Testis (tissue), 2 donors: ENCODE data around the gene BRI3.

Experiments
- POLR2A ChIP-seq: fragments of 450-650 bp; IDR thresholded peaks from one replicate; pipeline ENCODE4 v1.6.1; 2017; ENCODE audit warnings: antibody characterized with exemption, mild to moderate bottlenecking, moderate library complexity
- TF ChIP-seq, protein P1 (sequence below), 3 experiments: fragments of 450-650 bp in 2 of 3; fragments of 200-600 bp in 1 of 3; sonication (generic) in 1 of 3; IDR thresholded peaks; one replicate each; pipeline ENCODE4 v1.5.1; 2016 to 2019; ENCODE audit warnings: antibody characterized with exemption in 3 of 3, mild to moderate bottlenecking in 2 of 3, moderate library complexity in 1 of 3

DNA sequence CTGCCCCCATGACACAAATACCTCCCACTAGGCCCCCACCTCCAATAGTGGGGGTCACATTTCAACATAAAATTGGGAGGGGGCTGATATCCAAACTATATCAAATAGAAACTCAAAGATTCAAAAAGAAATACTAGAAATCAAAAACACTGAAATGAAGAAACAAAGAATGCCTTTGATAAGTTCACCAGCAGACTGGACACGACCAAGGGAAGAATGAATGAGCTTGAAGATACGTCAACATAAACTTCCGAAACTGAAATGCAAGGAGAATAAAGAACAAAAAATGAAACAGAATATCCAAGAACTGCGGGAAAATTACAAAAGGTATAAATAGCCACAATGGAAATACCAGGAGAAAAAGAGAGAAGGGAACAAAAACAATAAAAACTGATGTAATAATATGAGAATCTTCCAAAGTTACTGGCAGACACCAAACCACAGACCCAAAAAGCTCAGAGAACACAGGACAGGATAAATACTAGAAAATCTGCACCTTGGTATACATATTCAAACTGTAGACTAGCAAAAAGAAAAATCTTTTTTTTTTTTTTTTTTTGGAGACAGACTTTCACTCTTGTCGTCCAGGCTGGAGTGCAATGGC, 49.5 kb downstream of the BRI3 start:
- TF ChIP-seq, protein P1, sequence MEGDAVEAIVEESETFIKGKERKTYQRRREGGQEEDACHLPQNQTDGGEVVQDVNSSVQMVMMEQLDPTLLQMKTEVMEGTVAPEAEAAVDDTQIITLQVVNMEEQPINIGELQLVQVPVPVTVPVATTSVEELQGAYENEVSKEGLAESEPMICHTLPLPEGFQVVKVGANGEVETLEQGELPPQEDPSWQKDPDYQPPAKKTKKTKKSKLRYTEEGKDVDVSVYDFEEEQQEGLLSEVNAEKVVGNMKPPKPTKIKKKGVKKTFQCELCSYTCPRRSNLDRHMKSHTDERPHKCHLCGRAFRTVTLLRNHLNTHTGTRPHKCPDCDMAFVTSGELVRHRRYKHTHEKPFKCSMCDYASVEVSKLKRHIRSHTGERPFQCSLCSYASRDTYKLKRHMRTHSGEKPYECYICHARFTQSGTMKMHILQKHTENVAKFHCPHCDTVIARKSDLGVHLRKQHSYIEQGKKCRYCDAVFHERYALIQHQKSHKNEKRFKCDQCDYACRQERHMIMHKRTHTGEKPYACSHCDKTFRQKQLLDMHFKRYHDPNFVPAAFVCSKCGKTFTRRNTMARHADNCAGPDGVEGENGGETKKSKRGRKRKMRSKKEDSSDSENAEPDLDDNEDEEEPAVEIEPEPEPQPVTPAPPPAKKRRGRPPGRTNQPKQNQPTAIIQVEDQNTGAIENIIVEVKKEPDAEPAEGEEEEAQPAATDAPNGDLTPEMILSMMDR (IDR thresholded peaks at IDR 0.05): no peak
- TF ChIP-seq POLR2A: no peak
